SK-N-SH (cell line): ENCODE results near the gene INTU. TPM values are rescaled to one million over a fixed set of nuclear protein-coding genes. Genes with fewer than 3 reads are reported as not detected.

Source experiments
- CTCF ChIA-PET: fragments of 300-600, 350-600 bp; formaldehyde crosslinking; extraction: SDS; loops from one replicate; lab custom pipeline; 2021; lab: Yijun Ruan, JAX
- POLR2A ChIA-PET: fragments of 350-600 bp; sonication (Branson Sonifier 250); formaldehyde crosslinking; extraction: SDS; loops from one replicate; lab custom pipeline; 2020; ENCODE audit warnings: antibody characterized with exemption, inconsistent platforms; lab: Yijun Ruan, JAX
- DNase-seq: peaks from one replicate; pipeline ENCODE4 v3.0.0; 2012
- H2AFZ ChIP-seq: fragments of 200-600 bp; sonication (generic); 2 replicates; pipeline ENCODE4 v1.8.1; 2016; ENCODE audit warnings: antibody characterized with exemption, mild to moderate bottlenecking, low read depth
- H3F3A ChIP-seq: fragments of 200-600 bp; sonication (generic); replicated peaks from 2 replicates; pipeline ENCODE3; 2016; ENCODE audit warnings: antibody characterized with exemption, mild to moderate bottlenecking; ENCODE audit not compliant: insufficient read depth
- H3K27ac ChIP-seq, 2 experiments: fragments of 200-500 bp in 1 of 2; fragments of 200-600 bp in 1 of 2; sonication (Bioruptor generic) in 1 of 2; sonication (generic), shearing (Covaris generic) in 1 of 2; 2 replicates each; pipeline versions ENCODE4 v1.5.1 to v1.6.1; 2014 to 2016; ENCODE audit warnings: low read depth in 2 of 2, inconsistent platforms in 1 of 2, low read length in 1 of 2, mild to moderate bottlenecking in 1 of 2, mixed read lengths in 1 of 2
- H3K27me3 ChIP-seq: fragments of 200-600 bp; sonication (generic), shearing (Covaris generic); 2 replicates; pipeline ENCODE4 v1.6.1; 2016; ENCODE audit warnings: mixed run types; ENCODE audit not compliant: insufficient read depth
- H3K36me3 ChIP-seq, 2 experiments: fragments of 200-500 bp in 1 of 2; fragments of 200-600 bp in 1 of 2; sonication (Bioruptor generic) in 1 of 2; sonication (generic) in 1 of 2; replicated peaks in 1 of 2; 2 replicates each; pipeline versions ENCODE3 to v1.5.1; 2014 to 2016; ENCODE audit warnings: low read length in 1 of 2, mild to moderate bottlenecking in 1 of 2; ENCODE audit not compliant: insufficient read depth in 2 of 2, control insufficient read depth in 1 of 2
- H3K4me1 ChIP-seq, 2 experiments: fragments of 200-500 bp in 1 of 2; fragments of 200-600 bp in 1 of 2; sonication (Bioruptor generic) in 1 of 2; sonication (generic), shearing (Covaris generic) in 1 of 2; 2 replicates each; pipeline versions ENCODE4 v1.5.1 to v1.6.1; 2014 to 2016; ENCODE audit warnings: low read depth in 1 of 2, low read length in 1 of 2, mixed run types in 1 of 2; ENCODE audit not compliant: insufficient read depth in 2 of 2, control insufficient read depth in 1 of 2
- H3K4me2 ChIP-seq: fragments of 200-600 bp; sonication (generic), shearing (Covaris generic); 2 replicates; pipeline ENCODE4 v1.6.1; 2017; ENCODE audit warnings: mixed run types
- H3K4me3 ChIP-seq, 2 experiments: fragments of 200-500 bp in 1 of 2; fragments of 200-600 bp in 1 of 2; sonication (Bioruptor generic) in 1 of 2; sonication (generic), shearing (Covaris generic) in 1 of 2; 2 replicates each; pipeline versions ENCODE4 v1.5.1 to v1.8.1; 2014 to 2016; ENCODE audit warnings: low read depth in 2 of 2, inconsistent platforms in 1 of 2, low read length in 1 of 2, mild to moderate bottlenecking in 1 of 2, mixed read lengths in 1 of 2, moderate library complexity in 1 of 2
- H3K79me2 ChIP-seq: fragments of 200-600 bp; sonication (generic); 2 replicates; pipeline ENCODE4 v1.8.1; 2017; ENCODE audit warnings: mild to moderate bottlenecking; ENCODE audit not compliant: insufficient read depth
- H3K9ac ChIP-seq: fragments of 200-600 bp; sonication (generic); 2 replicates; pipeline ENCODE4 v1.6.1; 2017; ENCODE audit warnings: mixed run types
- H3K9me2 ChIP-seq: fragments of 200-600 bp; sonication (generic); 2 replicates; pipeline ENCODE4 v1.6.1; 2017; ENCODE audit warnings: mixed run types
- H3K9me3 ChIP-seq: fragments of 200-600 bp; sonication (generic); 2 replicates; pipeline ENCODE4 v1.6.1; 2017; ENCODE audit warnings: mixed run types, mild to moderate bottlenecking, moderate library complexity
- H4K20me1 ChIP-seq: fragments of 200-600 bp; sonication (generic); 2 replicates; pipeline ENCODE4 v1.6.1; 2017; ENCODE audit warnings: mild to moderate bottlenecking, mixed run types; ENCODE audit not compliant: insufficient read depth
- CHD2 ChIP-seq: fragments of 150-350 bp; IDR thresholded peaks from 2 replicates; pipeline ENCODE4 v1.6.1; 2018; ENCODE audit warnings: low read length; ENCODE audit not compliant: partially characterized antibody
- FOSL2 ChIP-seq: IDR thresholded peaks from 2 replicates; pipeline ENCODE4 v1.4.0; 2012; ENCODE audit warnings: low read depth, mild to moderate bottlenecking, moderate library complexity, borderline replicate concordance
- GABPA ChIP-seq: IDR thresholded peaks from 2 replicates; pipeline ENCODE4 v1.4.0; 2012; ENCODE audit warnings: low read depth, mild to moderate bottlenecking
- GATA2 ChIP-seq: sonication (generic); formaldehyde crosslinking; IDR thresholded peaks from 2 replicates; pipeline ENCODE4 v1.5.0; 2020; ENCODE audit warnings: mild to moderate bottlenecking, missing genetic modification reagents
- JUND ChIP-seq: IDR thresholded peaks from 2 replicates; pipeline ENCODE4 v1.4.0; 2012
- MEF2A ChIP-seq: IDR thresholded peaks from 2 replicates; pipeline ENCODE4 v1.4.0; 2012; ENCODE audit warnings: low read depth, borderline replicate concordance
- NFIC ChIP-seq: IDR thresholded peaks from 2 replicates; pipeline ENCODE4 v1.4.0; 2012; ENCODE audit warnings: borderline replicate concordance
- POLR2AphosphoS5 ChIP-seq: IDR thresholded peaks from 2 replicates; pipeline ENCODE4 v1.6.1; 2012; ENCODE audit warnings: low read depth, low read length
- RAD21 ChIP-seq: IDR thresholded peaks from 2 replicates; pipeline ENCODE4 v1.6.1; 2012; ENCODE audit warnings: mild to moderate bottlenecking, low read length
- RCOR1 ChIP-seq: fragments of 150-350 bp; IDR thresholded peaks from 2 replicates; pipeline ENCODE4 v1.6.1; 2017; ENCODE audit warnings: antibody characterized with exemption, low read length
- RFX5 ChIP-seq: IDR thresholded peaks from 2 replicates; pipeline ENCODE4 v1.6.1; 2012; ENCODE audit warnings: mild to moderate bottlenecking, improper control_type of control experiment, low read length
- RXRA ChIP-seq: IDR thresholded peaks from 2 replicates; pipeline ENCODE4 v1.4.0; 2012; ENCODE audit warnings: low read depth, mild to moderate bottlenecking, borderline replicate concordance
- TAF1 ChIP-seq: IDR thresholded peaks from 2 replicates; pipeline ENCODE4 v1.6.1; 2012; ENCODE audit warnings: low read depth, mild to moderate bottlenecking, low read length, moderate library complexity, borderline replicate concordance
- TCF12 ChIP-seq: IDR thresholded peaks from 2 replicates; pipeline ENCODE4 v1.4.0; 2012
- YY1 ChIP-seq: IDR thresholded peaks from 2 replicates; pipeline ENCODE4 v1.4.0; 2012; ENCODE audit warnings: low read depth, mild to moderate bottlenecking
- WGBS: methylation state at CpG from one replicate; pipeline ENCODE4 v1.1.6; 2017; ENCODE audit warnings: low lambda C conversion rate; 5-methylcytosine and 5-hydroxymethylcytosine counted together
- polyA plus RNA-seq, 3 experiments: library from polyadenylated mRNA; depleted of rRNA; stranded (reverse); fragments of >200 nt; gene quantifications; 2 replicates each; pipeline ENCODE4 v1.2.3, GENCODE V29; 2012
- TF ChIP-seq, protein P1 (sequence below): IDR thresholded peaks from 2 replicates; pipeline ENCODE4 v1.4.0; 2012; ENCODE audit warnings: low read depth, borderline replicate concordance
- TF ChIP-seq, protein P2 (sequence below): IDR thresholded peaks from 2 replicates; pipeline ENCODE4; 2012
- TF ChIP-seq, protein P3 (sequence below): IDR thresholded peaks from 2 replicates; pipeline ENCODE4 v1.4.0; 2012; ENCODE audit warnings: low read depth
- TF ChIP-seq, protein P4 (sequence below): fragments of 150-350 bp; IDR thresholded peaks from 2 replicates; pipeline ENCODE4 v1.6.1; 2016; ENCODE audit warnings: mild to moderate bottlenecking, low read depth, low read length
- TF ChIP-seq, protein P5 (sequence below): IDR thresholded peaks from 2 replicates; pipeline ENCODE4 v1.4.0; 2012; ENCODE audit warnings: low read depth, borderline replicate concordance

The INTU gene
- polyA plus RNA-seq, 1 of the 3 experiments (the other 2 are of a cell fraction) = 3.3 TPM

DNA sequence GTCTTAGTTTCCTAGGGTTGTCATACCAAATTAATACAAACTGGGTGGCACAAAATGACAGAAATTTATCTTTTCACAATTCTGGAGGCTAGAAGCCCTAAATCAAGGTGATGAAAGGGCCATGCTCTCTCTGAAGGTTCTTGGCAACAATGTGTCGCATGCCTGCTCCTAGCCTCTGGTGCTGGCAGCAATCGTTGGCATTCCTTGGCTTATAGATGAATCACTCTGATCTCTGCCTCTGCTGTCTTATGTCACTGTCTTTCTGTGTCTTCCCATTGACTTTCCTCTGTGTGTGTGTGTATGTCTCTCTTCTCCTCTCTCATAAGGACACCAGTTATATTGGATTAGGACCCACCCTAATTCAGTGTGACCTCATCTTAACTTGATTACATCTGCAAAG, 15.9 kb upstream of the INTU start (continued):
- TF ChIP-seq, protein P1, sequence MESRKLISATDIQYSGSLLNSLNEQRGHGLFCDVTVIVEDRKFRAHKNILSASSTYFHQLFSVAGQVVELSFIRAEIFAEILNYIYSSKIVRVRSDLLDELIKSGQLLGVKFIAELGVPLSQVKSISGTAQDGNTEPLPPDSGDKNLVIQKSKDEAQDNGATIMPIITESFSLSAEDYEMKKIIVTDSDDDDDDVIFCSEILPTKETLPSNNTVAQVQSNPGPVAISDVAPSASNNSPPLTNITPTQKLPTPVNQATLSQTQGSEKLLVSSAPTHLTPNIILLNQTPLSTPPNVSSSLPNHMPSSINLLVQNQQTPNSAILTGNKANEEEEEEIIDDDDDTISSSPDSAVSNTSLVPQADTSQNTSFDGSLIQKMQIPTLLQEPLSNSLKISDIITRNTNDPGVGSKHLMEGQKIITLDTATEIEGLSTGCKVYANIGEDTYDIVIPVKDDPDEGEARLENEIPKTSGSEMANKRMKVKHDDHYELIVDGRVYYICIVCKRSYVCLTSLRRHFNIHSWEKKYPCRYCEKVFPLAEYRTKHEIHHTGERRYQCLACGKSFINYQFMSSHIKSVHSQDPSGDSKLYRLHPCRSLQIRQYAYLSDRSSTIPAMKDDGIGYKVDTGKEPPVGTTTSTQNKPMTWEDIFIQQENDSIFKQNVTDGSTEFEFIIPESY = no peak
- TF ChIP-seq YY1 = no peak
- TF ChIP-seq MEF2A = no peak
- TF ChIP-seq NFIC = peak; percentile 10; the same call in 1 of the 2 replicates
- no peak for TF ChIP-seq RAD21
- TF ChIP-seq, protein P2, sequence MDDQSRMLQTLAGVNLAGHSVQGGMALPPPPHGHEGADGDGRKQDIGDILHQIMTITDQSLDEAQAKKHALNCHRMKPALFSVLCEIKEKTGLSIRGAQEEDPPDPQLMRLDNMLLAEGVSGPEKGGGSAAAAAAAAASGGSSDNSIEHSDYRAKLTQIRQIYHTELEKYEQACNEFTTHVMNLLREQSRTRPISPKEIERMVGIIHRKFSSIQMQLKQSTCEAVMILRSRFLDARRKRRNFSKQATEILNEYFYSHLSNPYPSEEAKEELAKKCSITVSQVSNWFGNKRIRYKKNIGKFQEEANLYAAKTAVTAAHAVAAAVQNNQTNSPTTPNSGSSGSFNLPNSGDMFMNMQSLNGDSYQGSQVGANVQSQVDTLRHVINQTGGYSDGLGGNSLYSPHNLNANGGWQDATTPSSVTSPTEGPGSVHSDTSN = 0 out of 2 replicates have a peak, but pooled peaks have one; percentile 24
- TF ChIP-seq POLR2AphosphoS5 = no peak

DNA sequence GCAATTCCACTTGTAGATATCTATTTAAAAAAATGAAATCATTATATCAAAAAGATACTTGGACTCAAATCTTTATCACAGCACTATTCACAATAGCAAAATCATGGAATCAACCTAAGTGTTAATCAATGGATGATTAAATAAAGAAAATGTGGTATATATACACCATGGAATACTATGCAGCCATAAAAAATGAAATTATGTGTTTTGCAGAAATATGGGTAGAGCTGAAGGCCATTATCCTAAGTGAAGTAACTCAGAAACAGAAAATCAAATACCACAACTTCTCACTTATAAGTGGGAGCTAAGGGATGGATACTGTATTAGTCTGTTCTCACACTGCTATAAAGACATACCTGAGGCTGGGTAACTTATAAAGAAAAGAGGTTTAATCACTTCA, 14.3 kb upstream of the INTU start:
- TF ChIP-seq CHD2 (no peak), TCF12 (no peak), FOSL2 (no peak), POLR2AphosphoS5 (no peak), TAF1 (no peak), RAD21 (no peak)
- Histone ChIP-seq H2AFZ (no peak overlapping the region), H3K27ac (no peak overlapping the region), H3K36me3 (no peaks in the 10 kb centered on the region), H3K4me1 (peaks cover 0 to 3% of the 10 kb centered on the region in 2 experiments; a peak in 1 of 4 replicates), H3K9me2 (no peaks in the 10 kb centered on the region), H4K20me1 (no peaks in the 10 kb centered on the region), H3K4me2 (no peak overlapping the region), H3K9ac (no peak overlapping the region), H3K27me3 (peaks cover 13% of the 10 kb centered on the region), H3K9me3 (no peaks in the 10 kb centered on the region), H3K79me2 (no peaks in the 10 kb centered on the region), H3F3A (no peaks in the 10 kb centered on the region), H3K4me3 (no peak overlapping the region)
- POLR2A ChIA-PET = no interaction called here
- CTCF ChIA-PET = interaction anchor here (1.1 kb wide), 1 partner anchor 114 kb away, joined by 5 read pairs; no protein-coding TSS in a partner anchor
- no peak for DNase-seq

DNA sequence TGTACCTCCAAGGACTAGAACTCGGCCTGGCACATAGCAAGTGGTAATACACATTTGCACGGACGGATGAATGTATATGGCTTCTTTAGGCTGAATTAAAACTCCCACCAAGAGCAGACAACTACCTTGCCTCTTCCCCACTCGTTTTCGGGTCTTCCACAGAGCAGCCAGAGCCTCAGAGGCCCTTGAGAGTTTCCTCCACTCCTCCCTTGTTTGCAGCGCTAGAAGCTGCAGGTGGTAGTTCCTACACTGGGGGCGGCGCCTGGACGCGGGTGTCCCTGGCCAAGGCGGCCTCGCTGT, 10.2 kb upstream of the INTU start:
- Histone ChIP-seq H4K20me1 (no peaks in the 10 kb centered on the region), H3K27ac (no peak overlapping the region), H2AFZ (peak overlapping the region; percentile 78), H3K79me2 (no peaks in the 10 kb centered on the region), H3K4me1 (peaks cover 0 to 3% of the 10 kb centered on the region in 2 experiments; a peak in 1 of 4 replicates), H3K9ac (no peak overlapping the region), H3K36me3 (no peaks in the 10 kb centered on the region), H3K4me2 (peak overlapping the region; percentile 71), H3K4me3 (peak overlapping the region; percentile 45 to 54), H3K9me3 (no peaks in the 10 kb centered on the region), H3K27me3 (peaks cover 9% of the 10 kb centered on the region), H3K9me2 (no peaks in the 10 kb centered on the region), H3F3A (no peaks in the 10 kb centered on the region)
- DNase-seq = no peak
- ChIA-PET CTCF (interaction anchor here (0.9 to 3.6 kb wide), 6 partner anchors 9 to 110 kb away, joined by 3 to 27 read pairs (median 6); partner anchors contain the start of gene INTU), POLR2A (no interaction called here)
- 29% methylated on average over 11 of the region's 12 CpGs for WGBS
- no peak for TF ChIP-seq MEF2A
- TF ChIP-seq CHD2 = no peak
- no peak for TF ChIP-seq RCOR1
- TF ChIP-seq RFX5 = no peak
- no peak for TF ChIP-seq TAF1
- no peak for TF ChIP-seq JUND
- TF ChIP-seq, protein P2 = no peak
- no peak for TF ChIP-seq YY1
- no peak for TF ChIP-seq GABPA
- TF ChIP-seq FOSL2 = no peak
- no peak for TF ChIP-seq GATA2 (CRISPR knock-in tag)
- no peak for TF ChIP-seq RAD21
- TF ChIP-seq RXRA = no peak
- TF ChIP-seq, protein P3, sequence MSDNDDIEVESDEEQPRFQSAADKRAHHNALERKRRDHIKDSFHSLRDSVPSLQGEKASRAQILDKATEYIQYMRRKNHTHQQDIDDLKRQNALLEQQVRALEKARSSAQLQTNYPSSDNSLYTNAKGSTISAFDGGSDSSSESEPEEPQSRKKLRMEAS = no peak
- TF ChIP-seq, protein P4, sequence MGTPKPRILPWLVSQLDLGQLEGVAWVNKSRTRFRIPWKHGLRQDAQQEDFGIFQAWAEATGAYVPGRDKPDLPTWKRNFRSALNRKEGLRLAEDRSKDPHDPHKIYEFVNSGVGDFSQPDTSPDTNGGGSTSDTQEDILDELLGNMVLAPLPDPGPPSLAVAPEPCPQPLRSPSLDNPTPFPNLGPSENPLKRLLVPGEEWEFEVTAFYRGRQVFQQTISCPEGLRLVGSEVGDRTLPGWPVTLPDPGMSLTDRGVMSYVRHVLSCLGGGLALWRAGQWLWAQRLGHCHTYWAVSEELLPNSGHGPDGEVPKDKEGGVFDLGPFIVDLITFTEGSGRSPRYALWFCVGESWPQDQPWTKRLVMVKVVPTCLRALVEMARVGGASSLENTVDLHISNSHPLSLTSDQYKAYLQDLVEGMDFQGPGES = no peak
- TF ChIP-seq, protein P5, sequence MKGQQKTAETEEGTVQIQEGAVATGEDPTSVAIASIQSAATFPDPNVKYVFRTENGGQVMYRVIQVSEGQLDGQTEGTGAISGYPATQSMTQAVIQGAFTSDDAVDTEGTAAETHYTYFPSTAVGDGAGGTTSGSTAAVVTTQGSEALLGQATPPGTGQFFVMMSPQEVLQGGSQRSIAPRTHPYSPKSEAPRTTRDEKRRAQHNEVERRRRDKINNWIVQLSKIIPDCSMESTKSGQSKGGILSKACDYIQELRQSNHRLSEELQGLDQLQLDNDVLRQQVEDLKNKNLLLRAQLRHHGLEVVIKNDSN = no peak
